GM11168 (cell line): ENCODE data around the gene PCBP4.

Source experiments
- in situ Hi-C: fragments of 300-500 bp; cut with MboI; formaldehyde crosslinking; loops from one replicate; pipeline ENCODE4 v1.12.0; 2022; ENCODE audit warnings: low sequenced_read_pairs; ENCODE audit not compliant: unreplicated experiment

The PCBP4 gene

GRCh38 chr3:51967384-51968169 lies at the start of gene PCBP4:
PCBP4 (minus strand) TSS chr3:51967454; CDS start chr3:51961240, 6,214 bp downstream.
- in situ Hi-C loops: no loop called here

- in situ Hi-C loops: no loop called here
These were observed 48.4 kb upstream of the PCBP4 start for GRCh38 chr3:52015438-52016228.

DNA sequence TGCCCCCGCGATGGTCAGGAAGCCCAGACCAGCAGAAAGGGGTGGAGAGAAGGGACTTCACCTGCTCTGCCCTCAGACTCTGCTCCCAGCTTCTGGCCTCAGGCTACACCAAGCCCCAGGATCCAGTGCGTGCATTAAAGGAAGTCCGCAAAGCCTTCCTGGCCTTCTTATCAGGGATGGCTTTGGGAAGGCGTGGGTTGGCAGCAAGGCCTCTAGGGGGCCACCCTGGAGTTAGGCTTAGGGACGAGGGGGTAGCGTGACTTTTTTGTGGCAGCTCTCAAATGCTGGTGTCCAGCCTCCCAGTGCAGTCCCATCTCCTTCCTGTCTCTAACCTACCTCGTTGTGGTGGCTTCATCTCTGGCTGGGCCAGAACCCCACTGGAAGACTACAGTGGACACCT lies 47.4 kb upstream of the PCBP4 start:
- in situ Hi-C loops: no loop called here

GRCh38 chr3:52013802-52014598 lies 46.7 kb upstream of the PCBP4 start:
- in situ Hi-C loops: no loop called here

DNA sequence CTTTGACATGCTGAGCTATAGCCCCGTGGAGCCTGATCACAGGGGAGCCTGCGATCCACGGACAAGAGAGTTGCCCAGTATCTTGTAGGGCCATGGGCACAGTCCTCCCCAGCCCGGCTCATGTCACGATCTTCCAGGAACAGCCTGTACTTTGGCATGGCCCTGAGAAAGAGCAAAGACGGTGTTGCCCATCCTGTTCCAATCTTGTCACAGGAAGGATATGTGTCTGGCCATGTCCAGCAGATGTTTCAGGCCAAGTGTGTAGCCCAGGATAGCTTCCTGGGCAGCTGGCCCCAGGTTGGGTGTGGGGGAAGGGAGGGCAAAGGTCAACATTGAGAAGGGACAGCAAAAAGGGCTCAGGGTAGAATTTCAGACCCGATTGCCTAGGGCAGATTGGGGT lies 45.4 kb upstream of the PCBP4 start:
- in situ Hi-C loops: no loop called here

DNA sequence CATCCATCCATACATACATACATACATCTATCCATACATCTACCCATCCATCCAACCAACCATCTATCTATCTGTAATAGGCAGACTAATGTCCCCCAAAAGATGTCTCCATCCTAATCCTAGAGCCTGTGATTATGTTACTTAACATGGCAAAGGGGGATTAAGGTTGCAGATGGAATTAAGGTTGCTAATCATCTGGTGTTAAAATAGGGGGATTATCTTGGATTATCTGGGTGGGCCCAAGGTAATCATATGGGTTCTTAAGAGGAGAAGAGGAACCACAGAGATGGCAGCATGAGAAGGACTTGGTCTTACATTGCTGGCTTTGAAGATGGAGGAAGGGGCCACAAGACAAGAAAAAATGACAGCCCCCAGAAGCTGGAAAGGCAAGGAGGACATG lies 43.2 kb upstream of the PCBP4 start:
- in situ Hi-C loops: no loop called here

- in situ Hi-C loops: no loop called here
These were observed 40.0 kb upstream of the PCBP4 start for GRCh38 chr3:52007291-52007690.

GRCh38 chr3:52006820-52007133 lies 39.5 kb upstream of the PCBP4 start:
- in situ Hi-C loops: no loop called here

GRCh38 chr3:52006017-52006819 lies 39.0 kb upstream of the PCBP4 start:
- in situ Hi-C loops: no loop called here

GRCh38 chr3:52005571-52005986 lies 38.3 kb upstream of the PCBP4 start:
- in situ Hi-C loops: no loop called here

DNA sequence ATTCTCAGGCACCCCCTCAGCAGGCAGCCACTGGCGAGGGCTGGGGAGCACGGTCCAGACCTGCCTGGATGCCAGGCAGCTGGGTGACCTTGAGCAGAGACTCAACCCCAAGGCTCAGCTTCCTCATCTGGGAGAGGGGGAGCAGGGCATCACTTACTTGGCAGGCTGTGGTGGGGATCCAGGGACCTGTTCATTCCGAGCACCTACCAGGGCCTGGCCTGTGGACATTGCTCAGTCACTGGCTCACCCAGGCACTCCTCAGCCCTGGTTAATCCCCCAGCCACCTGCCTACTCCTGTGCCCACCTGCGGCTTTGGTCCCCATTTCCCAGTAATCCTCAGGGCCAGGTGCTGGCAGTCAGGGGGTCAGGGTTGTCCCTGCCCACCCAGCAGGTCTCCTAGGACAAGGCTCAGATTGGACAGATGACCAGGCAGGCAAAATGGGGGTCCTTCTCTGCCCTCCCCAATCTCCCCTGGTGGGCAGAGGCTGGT lies 37.7 kb upstream of the PCBP4 start:
- in situ Hi-C loops: loop anchor here (5.0 kb wide), 1 partner anchor 137 kb away; no protein-coding TSS in a partner anchor

DNA sequence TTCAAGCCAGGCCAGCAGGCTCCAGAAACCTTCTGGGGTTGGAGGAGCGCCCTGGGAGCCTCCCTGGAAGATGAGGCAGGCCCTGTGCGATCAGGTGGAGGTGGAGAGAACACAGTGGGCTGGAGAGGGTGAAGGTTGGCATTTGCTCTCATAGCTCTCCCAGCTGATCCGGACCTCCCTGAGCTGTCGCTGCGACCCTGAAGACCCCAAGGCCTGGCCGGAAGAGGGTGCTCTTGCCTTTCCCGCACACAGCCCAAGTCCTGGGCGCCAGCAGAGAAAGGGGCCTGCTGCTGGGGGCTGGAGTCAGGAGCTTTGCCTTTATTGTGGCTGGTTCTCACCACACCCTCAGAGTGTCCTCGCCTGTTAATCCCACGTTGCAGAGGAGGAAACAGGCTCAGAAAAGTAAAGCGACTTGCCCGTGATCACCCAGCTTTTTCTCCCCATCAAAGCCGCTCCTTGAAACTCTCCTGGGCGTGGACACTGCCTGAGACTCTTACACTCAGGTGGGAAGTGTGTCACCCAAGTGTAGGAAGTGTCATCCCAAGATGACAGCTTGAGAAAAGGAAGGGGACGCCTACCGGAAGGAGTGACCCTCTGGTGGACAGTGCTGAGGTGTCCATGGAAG lies 37.0 kb upstream of the PCBP4 start:
- in situ Hi-C loops: loop anchor here (5.0 kb wide), 1 partner anchor 138 kb away; no protein-coding TSS in a partner anchor

GRCh38 chr3:52002748-52003147 lies 35.5 kb upstream of the PCBP4 start:
- in situ Hi-C loops: loop anchor here (5.0 kb wide), 1 partner anchor 140 kb away; no protein-coding TSS in a partner anchor

GRCh38 chr3:52001443-52001974 lies 34.3 kb upstream of the PCBP4 start:
- in situ Hi-C loops: loop anchor here (5.0 kb wide), 1 partner anchor 141 kb away; no protein-coding TSS in a partner anchor

- in situ Hi-C loops: loop anchor here (5.0 kb wide), 1 partner anchor 142 kb away; no protein-coding TSS in a partner anchor
These were observed 32.6 kb upstream of the PCBP4 start for GRCh38 chr3:51999846-52000245.

DNA sequence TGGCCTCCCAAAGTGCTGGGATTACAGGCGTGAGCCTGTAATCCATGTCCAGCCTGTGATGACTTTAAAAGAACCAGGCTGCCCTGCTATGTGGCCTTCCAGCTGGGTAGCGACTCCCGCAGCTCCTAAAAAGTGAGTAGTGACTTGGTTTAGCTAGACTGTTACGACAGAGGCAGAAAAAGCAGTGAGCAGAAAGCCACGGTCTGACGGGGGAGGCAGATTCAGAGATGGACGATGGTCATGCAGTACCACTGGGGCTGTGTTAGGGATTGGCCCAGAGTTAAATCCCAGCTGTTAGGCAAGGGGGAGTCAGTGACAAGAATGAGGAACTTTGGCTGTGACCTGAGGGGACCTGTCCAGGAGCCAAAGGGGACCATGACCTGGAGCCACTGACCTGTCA lies 31.5 kb upstream of the PCBP4 start:
- in situ Hi-C loops: no loop called here

DNA sequence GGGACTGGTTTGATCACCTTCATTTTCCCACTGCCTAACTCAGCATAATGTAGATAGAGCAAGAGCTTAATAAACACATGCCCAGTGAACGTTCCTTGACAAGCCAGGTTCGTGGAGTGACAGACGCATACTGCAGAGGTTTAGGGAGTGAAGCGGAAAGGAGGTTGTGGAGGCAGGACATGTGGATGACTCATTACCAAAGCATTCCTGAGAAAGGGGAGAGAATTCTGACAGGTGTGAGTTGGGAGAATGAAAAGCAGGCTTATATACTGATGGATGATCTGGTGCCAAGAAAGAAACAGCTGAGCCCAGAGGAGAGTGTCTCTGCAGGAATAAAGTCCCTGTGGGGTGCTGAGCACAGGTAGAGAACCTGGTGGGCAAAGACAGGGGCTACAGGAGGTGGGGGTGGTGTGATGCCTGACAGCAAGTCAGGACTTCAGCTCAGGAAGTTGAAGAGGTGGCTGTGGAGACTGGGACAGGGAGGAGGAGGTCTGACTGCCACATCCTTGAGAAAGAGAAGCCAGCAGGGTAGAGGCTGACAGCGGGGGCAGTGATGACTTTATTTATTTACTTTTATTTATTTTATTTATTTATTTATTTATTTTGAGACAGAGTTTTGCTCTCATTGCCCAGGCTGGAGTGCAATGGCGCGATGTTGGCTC lies 30.8 kb upstream of the PCBP4 start:
- in situ Hi-C loops: no loop called here

DNA sequence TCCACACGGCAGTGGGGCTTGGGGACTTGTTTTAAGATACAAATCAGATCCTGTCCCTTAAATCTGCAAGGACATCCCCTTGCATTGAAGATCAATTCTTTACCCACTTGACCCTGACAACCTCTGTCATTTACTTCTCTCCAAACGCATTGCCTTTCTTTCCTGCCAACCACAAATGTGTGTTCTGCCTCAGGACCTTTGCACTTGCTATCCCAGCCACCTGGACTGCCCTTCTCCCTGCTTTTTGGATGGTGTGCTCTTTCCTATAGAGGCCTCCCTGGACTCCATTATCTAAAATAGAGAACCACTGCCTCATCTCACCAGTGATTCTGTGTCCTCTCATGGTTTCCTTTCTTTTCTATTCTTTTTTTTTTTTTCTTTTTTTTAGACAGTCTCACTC lies 29.9 kb upstream of the PCBP4 start:
- in situ Hi-C loops: no loop called here
